Neural progenitor cell (in vitro differentiated cells): ENCODE results near the gene ATF6B.

ENCODE experiments used
- CTCF ChIP-seq: fragments of 200-600 bp; sonication (generic); IDR thresholded peaks from 2 replicates; pipeline ENCODE4 v1.5.1; 2017; ENCODE audit warnings: antibody characterized with exemption, mild to moderate bottlenecking
- EZH2 ChIP-seq: fragments of 200-600 bp; sonication (generic); IDR thresholded peaks from 2 replicates; pipeline ENCODE4 v1.6.1; 2017; ENCODE audit warnings: antibody characterized with exemption, mild to moderate bottlenecking, moderate library complexity
- EZH2phosphoT487 ChIP-seq: fragments of 200-600 bp; sonication (generic); IDR thresholded peaks from 2 replicates; pipeline ENCODE4 v1.6.1; 2017; ENCODE audit warnings: antibody characterized with exemption

- TF ChIP-seq CTCF = no peak
- no peak for TF ChIP-seq EZH2
- TF ChIP-seq EZH2phosphoT487 = no peak
Measured at GRCh38 chr6:32120573-32121059, 7.4 kb downstream of the ATF6B start.
